GM10248 (cell line): ENCODE results near the gene ASCC3.

Experiments
- CTCF ChIA-PET: fragments of 300-600 bp; sonication (Branson Sonifier 250); formaldehyde crosslinking; extraction: SDS; loops from one replicate; lab custom pipeline; 2021; ENCODE audit warnings: antibody characterized with exemption; lab: Yijun Ruan, JAX
- POLR2A ChIA-PET: fragments of 350-650 bp; sonication (Branson Sonifier 250); formaldehyde crosslinking; extraction: SDS; loops from one replicate; lab custom pipeline; 2020; ENCODE audit warnings: antibody characterized with exemption; lab: Yijun Ruan, JAX
- DNase-seq: peaks from one replicate; pipeline ENCODE4 v3.0.0; 2012; ENCODE audit errors: extremely low spot score
- TF ChIP-seq, protein P1 (sequence below): IDR thresholded peaks from 2 replicates; pipeline ENCODE4 v1.5.1; 2012; ENCODE audit warnings: mild to moderate bottlenecking, low read depth; ENCODE audit errors: extremely low read depth, missing control alignments, control extremely low read depth

Gene ASCC3

DNA sequence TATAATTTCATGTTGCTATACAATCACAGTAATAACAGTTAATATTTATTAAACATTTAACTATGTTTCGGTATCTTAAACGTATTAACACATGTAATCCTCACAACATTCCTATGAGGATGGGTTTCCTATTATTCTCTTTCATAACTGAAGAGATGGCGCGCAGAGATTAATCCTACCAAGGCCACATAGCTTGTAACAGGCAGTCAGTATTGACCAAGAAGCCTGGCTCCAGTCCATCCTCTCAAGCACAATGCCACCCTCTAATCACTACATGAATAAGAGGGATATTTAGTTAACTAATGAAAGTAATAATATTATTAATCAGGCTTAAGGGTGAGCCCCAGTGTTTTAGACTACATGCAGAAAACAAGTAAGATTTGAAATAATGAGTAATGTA lies 266.7 kb downstream of the ASCC3 start:
- DNase-seq = no peak
- TF ChIP-seq, protein P1, sequence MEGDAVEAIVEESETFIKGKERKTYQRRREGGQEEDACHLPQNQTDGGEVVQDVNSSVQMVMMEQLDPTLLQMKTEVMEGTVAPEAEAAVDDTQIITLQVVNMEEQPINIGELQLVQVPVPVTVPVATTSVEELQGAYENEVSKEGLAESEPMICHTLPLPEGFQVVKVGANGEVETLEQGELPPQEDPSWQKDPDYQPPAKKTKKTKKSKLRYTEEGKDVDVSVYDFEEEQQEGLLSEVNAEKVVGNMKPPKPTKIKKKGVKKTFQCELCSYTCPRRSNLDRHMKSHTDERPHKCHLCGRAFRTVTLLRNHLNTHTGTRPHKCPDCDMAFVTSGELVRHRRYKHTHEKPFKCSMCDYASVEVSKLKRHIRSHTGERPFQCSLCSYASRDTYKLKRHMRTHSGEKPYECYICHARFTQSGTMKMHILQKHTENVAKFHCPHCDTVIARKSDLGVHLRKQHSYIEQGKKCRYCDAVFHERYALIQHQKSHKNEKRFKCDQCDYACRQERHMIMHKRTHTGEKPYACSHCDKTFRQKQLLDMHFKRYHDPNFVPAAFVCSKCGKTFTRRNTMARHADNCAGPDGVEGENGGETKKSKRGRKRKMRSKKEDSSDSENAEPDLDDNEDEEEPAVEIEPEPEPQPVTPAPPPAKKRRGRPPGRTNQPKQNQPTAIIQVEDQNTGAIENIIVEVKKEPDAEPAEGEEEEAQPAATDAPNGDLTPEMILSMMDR = no peak
- ChIA-PET POLR2A (no interaction called here), CTCF (interaction anchor here (1.5 kb wide), 1 partner anchor 8 kb away, joined by 3 read pairs; no protein-coding TSS in a partner anchor)

DNA sequence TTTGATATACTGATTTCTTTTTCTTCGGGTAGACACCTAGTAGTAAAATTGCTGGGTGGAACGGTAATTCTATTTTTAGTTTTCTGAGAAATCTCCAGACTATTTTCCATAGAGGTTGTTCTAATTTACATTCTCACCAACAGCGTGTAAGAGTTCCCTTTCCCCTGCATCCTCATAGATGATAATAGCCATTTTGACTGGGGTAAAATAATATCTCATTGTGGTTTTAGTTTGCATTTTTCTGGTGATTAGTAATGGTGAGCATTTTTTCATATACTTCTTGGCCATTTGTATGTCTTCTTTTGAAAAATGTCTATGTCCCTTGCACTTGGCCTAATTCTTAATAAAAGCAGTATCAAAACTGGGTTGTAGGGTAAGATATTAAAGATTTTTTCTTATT lies 267.5 kb downstream of the ASCC3 start:
- no peak for DNase-seq
- TF ChIP-seq, protein P1 = no peak
- ChIA-PET POLR2A (no interaction called here), CTCF (no interaction called here)

DNA sequence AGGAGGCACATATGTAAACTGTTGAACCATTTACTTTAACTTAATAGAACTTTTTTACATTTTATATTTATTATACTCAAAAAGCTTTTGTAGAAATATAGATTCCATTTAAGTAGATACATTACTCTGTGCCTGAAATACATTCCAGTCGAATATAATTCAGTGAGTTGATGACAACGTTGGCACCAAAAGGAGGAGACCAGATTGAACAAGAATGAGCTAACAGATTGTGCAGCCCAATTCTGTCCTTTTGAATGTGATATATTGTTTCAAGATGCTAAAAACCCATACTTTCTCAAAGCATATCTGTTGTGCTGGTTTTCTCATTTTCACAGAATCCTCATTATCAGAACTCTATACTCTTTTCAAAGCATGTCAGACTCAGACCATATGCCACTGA lies 269.0 kb downstream of the ASCC3 start:
- ChIA-PET CTCF (interaction anchor here (1.5 kb wide), 1 partner anchor 14 kb away, joined by 3 read pairs; no protein-coding TSS in a partner anchor), POLR2A (no interaction called here)
- TF ChIP-seq, protein P1 = no peak
- DNase-seq = no peak

GRCh38 chr6:100599088-100599770 lies 281.9 kb downstream of the ASCC3 start:
- CTCF ChIA-PET = interaction anchor here (1.3 kb wide), 1 partner anchor 10 kb away, joined by 3 read pairs; no protein-coding TSS in a partner anchor
- TF ChIP-seq, protein P1 = no peak
- POLR2A ChIA-PET = no interaction called here
- DNase-seq = no peak

DNA sequence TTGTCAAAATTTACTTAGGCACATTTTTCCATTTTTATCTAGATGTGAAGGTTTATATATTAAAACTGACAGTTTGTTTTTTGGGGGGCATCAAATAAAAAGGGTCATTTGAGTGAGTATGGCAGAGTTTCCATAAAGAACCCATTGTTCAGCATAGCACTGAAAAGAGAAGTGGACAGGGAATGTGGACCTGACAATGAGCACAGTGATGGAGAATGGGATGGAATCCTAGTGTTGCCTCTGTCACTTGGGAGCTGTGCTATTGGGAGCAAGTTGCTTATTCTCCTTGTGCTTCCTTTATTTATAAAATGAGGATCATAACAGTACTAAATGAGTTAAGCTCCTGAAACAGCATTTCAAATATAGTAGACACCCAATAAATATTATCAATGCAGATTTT lies 285.7 kb downstream of the ASCC3 start:
- ChIA-PET POLR2A (no interaction called here), CTCF (interaction anchor here (1.8 kb wide), 1 partner anchor 10 kb away, joined by 5 read pairs; no protein-coding TSS in a partner anchor)
- TF ChIP-seq, protein P1 = no peak
- no peak for DNase-seq

DNA sequence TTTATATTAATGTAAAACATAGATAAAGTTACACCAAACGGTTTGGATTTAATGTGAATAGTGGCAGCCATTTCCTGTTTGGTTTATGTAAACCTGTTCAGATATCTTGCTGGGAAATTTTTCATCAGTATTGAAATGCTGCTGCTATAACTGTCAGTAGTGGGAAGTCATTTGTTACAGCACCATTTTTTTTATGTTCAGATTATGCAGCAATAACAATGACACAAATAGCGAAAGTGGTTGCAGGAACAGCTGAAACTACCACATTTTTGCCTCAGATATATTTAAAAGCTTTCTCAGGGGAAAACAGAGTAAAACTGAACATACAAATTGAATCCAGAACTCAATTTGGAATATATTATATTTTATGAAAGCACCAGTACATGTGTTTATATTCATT lies 287.6 kb downstream of the ASCC3 start:
- no peak for DNase-seq
- CTCF ChIA-PET = no interaction called here
- TF ChIP-seq, protein P1 = no peak
- POLR2A ChIA-PET = no interaction called here

- CTCF ChIA-PET = interaction anchor here (0.9 to 1.2 kb wide), 3 partner anchors 16 to 36 kb away, joined by 3 read pairs; no protein-coding TSS in a partner anchor
Observed at GRCh38 chr6:100592929-100593328, 288.2 kb downstream of the ASCC3 start.

More at GRCh38 chr6:100592929-100593328, 288.2 kb downstream of the ASCC3 start:
- POLR2A ChIA-PET = no interaction called here
- DNase-seq = no peak
- TF ChIP-seq, protein P1 = no peak
